ENCODE results near the gene MBNL1.
A peak's percentile ranks its signal among the peaks of the same experiment; 100 is the strongest.

The MBNL1 gene

DNA sequence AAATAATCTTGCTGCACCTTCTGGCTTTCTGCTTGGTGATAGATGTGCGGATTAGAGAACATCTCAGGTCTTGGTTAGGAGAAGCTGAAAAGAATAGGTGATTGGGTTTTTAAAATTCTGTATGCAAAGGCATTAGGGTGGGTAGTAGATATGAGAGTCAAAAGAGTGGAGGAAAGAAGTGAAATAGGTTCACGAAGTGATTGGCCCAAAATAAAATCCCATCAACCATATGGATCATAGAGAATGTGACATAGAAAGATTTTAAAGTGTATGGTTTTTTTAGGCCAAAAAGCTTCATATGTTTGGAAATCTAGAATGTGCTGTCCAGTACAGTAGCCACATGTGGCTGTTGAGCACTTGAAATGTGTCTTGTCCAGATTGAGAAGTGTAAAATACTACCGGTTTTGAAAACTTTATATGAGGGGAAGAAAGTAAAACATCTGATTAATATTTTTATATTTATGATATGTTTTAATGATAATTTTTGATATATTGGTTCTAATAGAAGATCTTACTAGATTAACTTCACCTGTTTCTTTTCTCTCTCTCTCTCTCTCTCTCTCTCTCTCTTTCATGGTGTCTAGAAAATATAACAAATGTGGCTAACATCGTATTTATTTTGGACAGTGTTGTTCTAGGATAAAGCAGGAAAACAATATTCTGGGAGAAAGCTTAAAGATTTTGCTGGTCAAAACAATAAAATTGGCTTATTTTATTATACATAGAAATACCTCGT, 2.9 kb downstream of the MBNL1 start:
- H3K4ac ChIP-seq (ENCODE audit: low read length), result no peak overlapping the region

DNA sequence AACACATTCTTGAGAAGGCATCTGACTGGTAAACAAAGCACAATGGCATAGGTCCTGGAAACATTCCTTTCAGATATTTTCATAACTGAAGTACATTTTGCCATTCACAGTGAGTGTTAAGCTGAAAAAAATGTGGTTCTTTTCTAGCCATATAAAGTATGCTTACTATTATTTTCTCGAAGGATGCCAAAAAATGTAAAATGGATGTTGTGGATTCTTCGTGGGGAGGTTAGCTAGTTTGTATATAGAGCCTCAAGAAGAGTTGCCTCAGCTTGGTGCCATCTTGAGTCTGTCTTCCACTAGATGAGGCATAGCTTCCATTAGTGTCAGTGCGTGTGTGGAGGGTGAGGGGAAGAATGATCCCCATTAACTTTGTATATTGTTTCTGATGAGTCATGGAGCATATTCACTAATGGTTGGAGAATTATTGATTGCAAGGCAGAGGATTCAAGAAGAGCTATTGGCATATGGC, 4.1 kb downstream of the MBNL1 start:
- no peak overlapping the region for H2BK12ac ChIP-seq (ENCODE audit: low read length)
- no peaks in the 10 kb centered on the region for H3K27me3 ChIP-seq (ENCODE audit: control insufficient read depth in 3 of 3, insufficient read depth in 3 of 3, low read depth in 1 of 3, low read length in 3 of 3)
- no peaks in the 10 kb centered on the region for H3K9me3 ChIP-seq (replicated peaks in 1 of 2; ENCODE audit: control insufficient read depth in 2 of 2, insufficient read depth in 1 of 2, low read depth in 1 of 2, low read length in 2 of 2)
- no peak overlapping the region for H3K18ac ChIP-seq (ENCODE audit: low read length)
- no peak overlapping the region for H4K8ac ChIP-seq (ENCODE audit: low read depth, low read length)
- H3K79me1 ChIP-seq (ENCODE audit: low read depth, low read length), result no peaks in the 10 kb centered on the region
- H3K4me2 ChIP-seq (ENCODE audit: insufficient read depth, low read length, poor library complexity, severe bottlenecking), result no peak overlapping the region
- no peak overlapping the region for H2BK120ac ChIP-seq (ENCODE audit: low read depth, low read length)
- no peak overlapping the region for H3K14ac ChIP-seq (ENCODE audit: low read length)
- no peak overlapping the region for H3K4ac ChIP-seq (ENCODE audit: low read length)
- H2AK5ac ChIP-seq (ENCODE audit: low read depth, low read length), result no peak overlapping the region
- WGBS, 2 donors (ENCODE audit: extremely low coverage in 2 of 2, insufficient read length in 2 of 2, insufficient replicate concordance in 1 of 2), result no CpG with 5 or more reads among the region's 3 CpGs
- H3K4me1 ChIP-seq (ENCODE audit: control insufficient read depth in 2 of 2, insufficient read depth in 1 of 2, low read depth in 1 of 2, low read length in 2 of 2), result peaks cover 2% of the 10 kb centered on the region in 2 donors
- H2BK5ac ChIP-seq (ENCODE audit: low read length), result no peak overlapping the region
- no peak for DNase-seq (ENCODE audit: low spot score)
- no peak overlapping the region for H3K4me3 ChIP-seq (ENCODE audit: low read length in 2 of 2)
- no peaks in the 10 kb centered on the region for H3K36me3 ChIP-seq (replicated peaks in 1 of 2; ENCODE audit: control insufficient read depth in 2 of 2, insufficient read depth in 2 of 2, low read length in 2 of 2)
- no peak overlapping the region for H3K27ac ChIP-seq (replicated peaks; ENCODE audit: low read length)
- no peak overlapping the region for H3K9ac ChIP-seq (ENCODE audit: low read depth, low read length, poor library complexity)
- H3K23ac ChIP-seq (ENCODE audit: low read depth, low read length, poor library complexity), result no peak overlapping the region
- no peak overlapping the region for H4K91ac ChIP-seq (ENCODE audit: low read depth, low read length, poor library complexity)
- H2AFZ ChIP-seq (ENCODE audit: low read length), result no peak overlapping the region
- H2BK15ac ChIP-seq (ENCODE audit: low read length), result no peak overlapping the region

More for the DNA sequence above, 2.9 kb downstream of the MBNL1 start:
- Histone ChIP-seq H3K9me3 (replicated peaks in 1 of 2; ENCODE audit: control insufficient read depth in 2 of 2, insufficient read depth in 1 of 2, low read depth in 1 of 2, low read length in 2 of 2) (no peaks in the 10 kb centered on the region), H2BK15ac (ENCODE audit: low read length) (no peak overlapping the region), H2AK5ac (ENCODE audit: low read depth, low read length) (no peak overlapping the region), H3K27ac (replicated peaks; ENCODE audit: low read length) (no peak overlapping the region), H2BK120ac (ENCODE audit: low read depth, low read length) (no peak overlapping the region), H3K9ac (ENCODE audit: low read depth, low read length, poor library complexity) (no peak overlapping the region), H3K79me1 (ENCODE audit: low read depth, low read length) (no peaks in the 10 kb centered on the region), H3K27me3 (ENCODE audit: control insufficient read depth in 3 of 3, insufficient read depth in 3 of 3, low read depth in 1 of 3, low read length in 3 of 3) (peaks cover 0 to 10% (median 0%) of the 10 kb centered on the region in 3 experiments), H2AFZ (ENCODE audit: low read length) (no peak overlapping the region), H2BK12ac (ENCODE audit: low read length) (no peak overlapping the region), H4K91ac (ENCODE audit: low read depth, low read length, poor library complexity) (no peak overlapping the region), H3K18ac (ENCODE audit: low read length) (no peak overlapping the region), H3K23ac (ENCODE audit: low read depth, low read length, poor library complexity) (no peak overlapping the region), H3K36me3 (replicated peaks in 1 of 2; ENCODE audit: control insufficient read depth in 2 of 2, insufficient read depth in 2 of 2, low read length in 2 of 2) (no peaks in the 10 kb centered on the region), H3K4me2 (ENCODE audit: insufficient read depth, low read length, poor library complexity, severe bottlenecking) (no peak overlapping the region), H3K14ac (ENCODE audit: low read length) (no peak overlapping the region), H3K4me1 (ENCODE audit: control insufficient read depth in 2 of 2, insufficient read depth in 1 of 2, low read depth in 1 of 2, low read length in 2 of 2) (peaks cover 3% of the 10 kb centered on the region in 2 donors), H2BK5ac (ENCODE audit: low read length) (no peak overlapping the region), H3K4me3 (ENCODE audit: low read length in 2 of 2) (peak overlapping the region in 1 of 2 donors; percentile 84), H4K8ac (ENCODE audit: low read depth, low read length) (no peak overlapping the region)
- DNase-seq (ENCODE audit: low spot score), result no peak
- no CpG with 5 or more reads among the region's 5 CpGs for WGBS, 2 donors (ENCODE audit: extremely low coverage in 2 of 2, insufficient read length in 2 of 2, insufficient replicate concordance in 1 of 2)

DNA sequence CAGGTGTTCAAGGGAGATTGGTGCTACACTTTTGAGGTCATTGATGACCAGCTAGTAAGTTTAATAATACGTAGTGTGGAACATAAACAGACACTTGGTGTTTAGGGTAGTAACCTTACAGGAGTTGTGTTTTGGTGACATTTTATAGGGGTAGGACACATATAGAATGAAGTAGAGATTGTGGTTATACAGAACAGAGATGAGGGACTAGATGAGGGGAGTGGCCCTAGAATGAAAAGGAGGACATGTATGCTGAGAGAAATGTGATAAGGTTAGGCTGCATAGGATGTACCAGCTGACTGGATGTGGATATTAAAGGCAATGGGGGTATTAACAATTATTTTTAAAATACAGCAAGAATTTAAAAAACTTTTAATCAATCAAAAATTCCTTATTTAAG, 8.0 kb downstream of the MBNL1 start:
- DNase-seq (ENCODE audit: low spot score), result no peak
- Histone ChIP-seq H2BK120ac (ENCODE audit: low read depth, low read length) (no peak overlapping the region), H4K8ac (ENCODE audit: low read depth, low read length) (no peak overlapping the region), H2BK5ac (ENCODE audit: low read length) (no peak overlapping the region), H3K9me3 (replicated peaks in 1 of 2; ENCODE audit: control insufficient read depth in 2 of 2, insufficient read depth in 1 of 2, low read depth in 1 of 2, low read length in 2 of 2) (no peaks in the 10 kb centered on the region), H3K14ac (ENCODE audit: low read length) (no peak overlapping the region), H2AK5ac (ENCODE audit: low read depth, low read length) (no peak overlapping the region), H3K36me3 (replicated peaks in 1 of 2; ENCODE audit: control insufficient read depth in 2 of 2, insufficient read depth in 2 of 2, low read length in 2 of 2) (no peaks in the 10 kb centered on the region), H2BK15ac (ENCODE audit: low read length) (no peak overlapping the region), H3K4me1 (ENCODE audit: control insufficient read depth in 2 of 2, insufficient read depth in 1 of 2, low read depth in 1 of 2, low read length in 2 of 2) (peaks cover 2 to 4% of the 10 kb centered on the region in 2 donors), H3K9ac (ENCODE audit: low read depth, low read length, poor library complexity) (no peak overlapping the region), H4K91ac (ENCODE audit: low read depth, low read length, poor library complexity) (no peak overlapping the region), H3K27me3 (ENCODE audit: control insufficient read depth in 3 of 3, insufficient read depth in 3 of 3, low read depth in 1 of 3, low read length in 3 of 3) (no peaks in the 10 kb centered on the region), H3K4ac (ENCODE audit: low read length) (no peak overlapping the region), H3K18ac (ENCODE audit: low read length) (no peak overlapping the region), H3K4me3 (ENCODE audit: low read length in 2 of 2) (no peak overlapping the region), H2AFZ (ENCODE audit: low read length) (no peak overlapping the region), H3K4me2 (ENCODE audit: insufficient read depth, low read length, poor library complexity, severe bottlenecking) (no peak overlapping the region), H3K79me1 (ENCODE audit: low read depth, low read length) (no peaks in the 10 kb centered on the region), H3K23ac (ENCODE audit: low read depth, low read length, poor library complexity) (no peak overlapping the region), H3K27ac (replicated peaks; ENCODE audit: low read length) (no peak overlapping the region), H2BK12ac (ENCODE audit: low read length) (no peak overlapping the region)
- no CpG with 5 or more reads among the region's 1 CpG for WGBS, 2 donors (ENCODE audit: extremely low coverage in 2 of 2, insufficient read length in 2 of 2, insufficient replicate concordance in 1 of 2)

DNA sequence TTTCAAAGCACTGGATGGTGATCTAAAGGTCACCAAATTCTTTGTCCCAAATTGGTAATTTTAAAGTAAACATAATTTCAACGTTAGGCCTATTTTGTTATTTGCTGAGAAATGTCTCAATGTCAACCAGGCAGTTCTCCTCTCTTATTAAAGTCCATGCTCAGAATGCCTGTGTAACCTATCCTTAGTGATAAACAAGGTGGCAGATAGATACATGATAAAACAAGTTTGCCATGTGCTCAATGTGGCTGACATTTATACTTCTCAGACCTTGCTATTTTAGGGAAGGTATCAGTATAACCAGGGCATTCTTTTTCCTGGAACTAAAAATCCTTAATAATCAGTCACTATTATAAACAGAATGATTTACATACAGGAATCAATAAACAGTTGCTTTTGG, 8.5 kb downstream of the MBNL1 start:
- Histone ChIP-seq H3K18ac (ENCODE audit: low read length) (no peak overlapping the region), H3K36me3 (replicated peaks in 1 of 2; ENCODE audit: control insufficient read depth in 2 of 2, insufficient read depth in 2 of 2, low read length in 2 of 2) (no peaks in the 10 kb centered on the region), H3K14ac (ENCODE audit: low read length) (no peak overlapping the region), H2BK120ac (ENCODE audit: low read depth, low read length) (no peak overlapping the region), H3K4me1 (ENCODE audit: control insufficient read depth in 2 of 2, insufficient read depth in 1 of 2, low read depth in 1 of 2, low read length in 2 of 2) (peaks cover 2 to 4% of the 10 kb centered on the region in 2 donors), H3K4me3 (ENCODE audit: low read length in 2 of 2) (no peak overlapping the region), H3K9me3 (replicated peaks in 1 of 2; ENCODE audit: control insufficient read depth in 2 of 2, insufficient read depth in 1 of 2, low read depth in 1 of 2, low read length in 2 of 2) (no peaks in the 10 kb centered on the region), H3K79me1 (ENCODE audit: low read depth, low read length) (no peaks in the 10 kb centered on the region), H3K27ac (replicated peaks; ENCODE audit: low read length) (no peak overlapping the region), H4K8ac (ENCODE audit: low read depth, low read length) (no peak overlapping the region), H3K4me2 (ENCODE audit: insufficient read depth, low read length, poor library complexity, severe bottlenecking) (no peak overlapping the region), H2BK12ac (ENCODE audit: low read length) (no peak overlapping the region), H2BK15ac (ENCODE audit: low read length) (no peak overlapping the region), H3K9ac (ENCODE audit: low read depth, low read length, poor library complexity) (no peak overlapping the region), H3K4ac (ENCODE audit: low read length) (no peak overlapping the region), H2AFZ (ENCODE audit: low read length) (no peak overlapping the region), H2AK5ac (ENCODE audit: low read depth, low read length) (no peak overlapping the region), H3K27me3 (ENCODE audit: control insufficient read depth in 3 of 3, insufficient read depth in 3 of 3, low read depth in 1 of 3, low read length in 3 of 3) (no peaks in the 10 kb centered on the region), H4K91ac (ENCODE audit: low read depth, low read length, poor library complexity) (no peak overlapping the region), H2BK5ac (ENCODE audit: low read length) (no peak overlapping the region), H3K23ac (ENCODE audit: low read depth, low read length, poor library complexity) (no peak overlapping the region)
- no CpG with 5 or more reads among the region's 1 CpG for WGBS, 2 donors (ENCODE audit: extremely low coverage in 2 of 2, insufficient read length in 2 of 2, insufficient replicate concordance in 1 of 2)
- DNase-seq (ENCODE audit: low spot score), result no peak

Data from neuronal stem cell (in vitro differentiated cells).